ENCODE data around the gene PBX4. TPM values are rescaled to one million over a fixed set of nuclear protein-coding genes. Genes with fewer than 3 reads are reported as not detected.

PBX4 gene
- total RNA-seq, 1 experiment from 2014 or later = 11.6 TPM

DNA sequence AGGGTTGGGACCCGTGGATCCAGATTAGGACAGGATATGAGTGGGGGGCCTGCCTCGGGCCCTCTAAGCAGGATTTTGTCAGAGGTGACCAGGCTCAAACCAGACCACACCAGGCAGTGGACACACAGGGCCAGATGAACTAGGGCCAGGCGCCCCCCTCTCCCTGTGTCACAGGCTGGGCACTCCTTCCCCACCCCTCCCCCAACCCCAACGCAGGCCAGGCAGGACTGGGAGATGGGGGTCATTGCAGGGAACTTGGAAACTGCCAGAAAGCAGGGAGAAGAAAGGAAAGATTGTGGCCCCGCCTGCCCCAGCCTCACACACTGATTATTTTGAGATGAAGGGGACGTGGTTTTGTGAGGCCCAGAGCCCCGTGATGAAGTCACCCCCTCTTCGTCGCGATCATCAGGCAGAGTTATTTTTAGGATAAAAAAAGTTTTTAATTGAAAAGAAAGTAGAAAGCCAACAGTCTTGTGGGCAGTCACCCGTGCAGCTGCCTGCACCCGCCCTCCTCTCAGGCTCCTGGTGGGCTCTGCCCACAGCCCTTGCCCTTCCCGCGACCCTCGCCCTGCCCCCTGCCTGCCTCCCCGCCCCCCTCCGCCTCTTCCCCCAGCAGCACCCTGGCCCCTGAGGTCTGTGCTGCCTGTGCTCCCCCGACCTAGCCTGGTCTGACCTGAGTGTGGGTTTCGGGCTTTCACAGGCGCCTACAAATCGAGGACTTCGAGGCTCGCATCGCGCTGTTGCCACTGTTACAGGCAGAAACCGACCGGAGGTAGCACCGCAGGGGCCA, 91.7 kb downstream of the PBX4 start:
- no peak overlapping the region for H3K9ac ChIP-seq (ENCODE audit: low read length)
- ATAC-seq (no peak), DNase-seq (ENCODE audit: low read depth, low spot score) (no peak)
- ChIA-PET RAD21 (ENCODE audit: low non-redundant PET in 1 of 2, low total read pairs in 2 of 2, uncharacterized antibody in 2 of 2, unreplicated experiment in 2 of 2) (no interaction called here), CTCF (no interaction called here), POLR2A (no interaction called here)
- intact Hi-C loops (cut with micrococcal nuclease) = no loop called here
- no peaks in the 10 kb centered on the region for H3K27me3 ChIP-seq (ENCODE audit: insufficient read depth, low read length)
- no peak overlapping the region for H2AFZ ChIP-seq (ENCODE audit: low read depth, low read length, poor library complexity, severe bottlenecking)
- no peak overlapping the region for H3K4me3 ChIP-seq (replicated peaks in 1 of 2; ENCODE audit: low read depth in 1 of 2, low read length in 2 of 2)
- no TSS peak for BruUV-seq (replicated peaks)
- no peaks in the 10 kb centered on the region for H3K9me3 ChIP-seq (ENCODE audit: control insufficient read depth in 1 of 2, insufficient read depth in 1 of 2, low read depth in 1 of 2, low read length in 2 of 2)
- no peaks in the 10 kb centered on the region for H3K9me2 ChIP-seq (ENCODE audit: insufficient read depth)
- H3K27ac ChIP-seq (ENCODE audit: low read depth, low read length) = no peak overlapping the region
- H3K36me3 ChIP-seq (ENCODE audit: control insufficient read depth in 1 of 2, insufficient read depth in 2 of 2, low read length in 2 of 2) = peaks cover 0 to 9% of the 10 kb centered on the region in 2 experiments; a peak in 3 of 4 replicates
- H4K20me1 ChIP-seq (ENCODE audit: insufficient read depth) = no peaks in the 10 kb centered on the region
- H3K4me1 ChIP-seq (ENCODE audit: control insufficient read depth in 1 of 2, insufficient read depth in 2 of 2, low read length in 2 of 2) = no peaks in the 10 kb centered on the region
- H3K4me2 ChIP-seq (ENCODE audit: low read length) = no peak overlapping the region
- TF ChIP-seq SRF (IDR thresholded peaks at IDR 0.05; ENCODE audit: low read depth) (no peak), CEBPB (IDR thresholded peaks at IDR 0.05; ENCODE audit: low read depth) (no peak), YY1 (IDR thresholded peaks at IDR 0.05; ENCODE audit: extremely low read depth, insufficient replicate concordance, low read depth, low read length) (no peak), ATF3 (IDR thresholded peaks at IDR 0.05) (no peak), JUND (IDR thresholded peaks at IDR 0.05) (no peak), TCF7L2 (IDR thresholded peaks at IDR 0.05; ENCODE audit: borderline replicate concordance, extremely low read depth, insufficient read depth, insufficient read length) (no peak), ZNF274 (IDR thresholded peaks at IDR 0.05; ENCODE audit: low read depth, low read length) (no peak), REST (IDR thresholded peaks at IDR 0.05; ENCODE audit: low read depth) (no peak), EZH2phosphoT487 (IDR thresholded peaks at IDR 0.05; ENCODE audit: borderline replicate concordance) (no peak), ZFX (IDR thresholded peaks at IDR 0.05) (no peak), POLR2AphosphoS5 (IDR thresholded peaks at IDR 0.05; ENCODE audit: low read depth, low read length) (no peak), FOSL1 (IDR thresholded peaks at IDR 0.05; ENCODE audit: low read depth) (no peak), RAD21 (IDR thresholded peaks at IDR 0.05; ENCODE audit: low read depth) (no peak)
- TF ChIP-seq, protein P1, sequence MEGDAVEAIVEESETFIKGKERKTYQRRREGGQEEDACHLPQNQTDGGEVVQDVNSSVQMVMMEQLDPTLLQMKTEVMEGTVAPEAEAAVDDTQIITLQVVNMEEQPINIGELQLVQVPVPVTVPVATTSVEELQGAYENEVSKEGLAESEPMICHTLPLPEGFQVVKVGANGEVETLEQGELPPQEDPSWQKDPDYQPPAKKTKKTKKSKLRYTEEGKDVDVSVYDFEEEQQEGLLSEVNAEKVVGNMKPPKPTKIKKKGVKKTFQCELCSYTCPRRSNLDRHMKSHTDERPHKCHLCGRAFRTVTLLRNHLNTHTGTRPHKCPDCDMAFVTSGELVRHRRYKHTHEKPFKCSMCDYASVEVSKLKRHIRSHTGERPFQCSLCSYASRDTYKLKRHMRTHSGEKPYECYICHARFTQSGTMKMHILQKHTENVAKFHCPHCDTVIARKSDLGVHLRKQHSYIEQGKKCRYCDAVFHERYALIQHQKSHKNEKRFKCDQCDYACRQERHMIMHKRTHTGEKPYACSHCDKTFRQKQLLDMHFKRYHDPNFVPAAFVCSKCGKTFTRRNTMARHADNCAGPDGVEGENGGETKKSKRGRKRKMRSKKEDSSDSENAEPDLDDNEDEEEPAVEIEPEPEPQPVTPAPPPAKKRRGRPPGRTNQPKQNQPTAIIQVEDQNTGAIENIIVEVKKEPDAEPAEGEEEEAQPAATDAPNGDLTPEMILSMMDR (IDR thresholded peaks at IDR 0.05 in 2 of 3, conservative IDR thresholded peaks at IDR 0.05 in 1 of 3; ENCODE audit: borderline replicate concordance in 1 of 3, insufficient read depth in 1 of 3, low read depth in 2 of 3, low read length in 2 of 3) = no peak
- peaks cover 45% of the 10 kb centered on the region for H3K79me2 ChIP-seq (ENCODE audit: insufficient read depth, low read length)
